HepG2 (cell line): Measurements from ENCODE around the gene CBLC. TPM values are rescaled to one million over a fixed set of nuclear protein-coding genes. Genes with fewer than 3 reads are reported as not detected.
A peak's percentile ranks its signal among the peaks of the same experiment; 100 is the strongest.

Source experiments
- CENPT ChIP-seq: sonication (generic); formaldehyde crosslinking; IDR thresholded peaks from 2 replicates; pipeline ENCODE4 v1.8.0; 2022; ENCODE audit warnings: low read depth, mild to moderate bottlenecking, moderate library complexity, missing genetic modification reagents
- CHD4 ChIP-seq: fragments of 200-600 bp; sonication (generic); IDR thresholded peaks from 2 replicates; pipeline ENCODE4 v1.7.0; 2017; ENCODE audit warnings: mild to moderate bottlenecking, low read length, borderline replicate concordance
- DR1 ChIP-seq: sonication (generic); formaldehyde crosslinking; IDR thresholded peaks from 2 replicates; pipeline ENCODE4 v1.8.0; 2021; ENCODE audit warnings: mild to moderate bottlenecking, missing genetic modification reagents, inconsistent platforms
- FOXK1 ChIP-seq: sonication (generic); formaldehyde crosslinking; IDR thresholded peaks from 2 replicates; pipeline ENCODE4 v1.4.0; 2020; ENCODE audit warnings: low read depth, missing genetic modification reagents, borderline replicate concordance
- HNF4A ChIP-seq: sonication (generic); formaldehyde crosslinking; IDR thresholded peaks from 2 replicates; pipeline ENCODE4 v1.4.0; 2020; ENCODE audit warnings: missing genetic modification reagents
- HNF4G ChIP-seq, 2 experiments: sonication (generic) in 1 of 2; formaldehyde crosslinking in 1 of 2; IDR thresholded peaks; 2 replicates each; pipeline versions ENCODE4 v1.4.0 to v1.6.1; 2011 to 2020; ENCODE audit warnings: borderline replicate concordance in 2 of 2, low read depth in 2 of 2, mild to moderate bottlenecking in 2 of 2, low read length in 1 of 2, missing genetic modification reagents in 1 of 2, moderate library complexity in 1 of 2
- KLF15 ChIP-seq: sonication (generic); formaldehyde crosslinking; IDR thresholded peaks from 2 replicates; pipeline ENCODE4 v1.8.1; 2023; ENCODE audit warnings: borderline replicate concordance, mild to moderate bottlenecking, inconsistent platforms, missing genetic modification reagents, mixed read lengths
- MTF2 ChIP-seq: sonication (generic); formaldehyde crosslinking; IDR thresholded peaks from 2 replicates; pipeline ENCODE4 v1.5.0; 2020; ENCODE audit warnings: missing genetic modification reagents, borderline replicate concordance
- NCOA2 ChIP-seq: sonication (generic); formaldehyde crosslinking; IDR thresholded peaks from 2 replicates; pipeline ENCODE4 v1.8.0; 2022; ENCODE audit warnings: inconsistent platforms
- PBX3 ChIP-seq: sonication (generic); formaldehyde crosslinking; IDR thresholded peaks from 2 replicates; pipeline ENCODE4 v1.8.1; 2023; ENCODE audit warnings: missing genetic modification reagents, inconsistent platforms, borderline replicate concordance
- PHF21A ChIP-seq: sonication (generic); formaldehyde crosslinking; IDR thresholded peaks from 2 replicates; pipeline ENCODE4 v1.5.0; 2020; ENCODE audit warnings: mild to moderate bottlenecking, missing genetic modification reagents
- SAP130 ChIP-seq: IDR thresholded peaks from 2 replicates; pipeline ENCODE4 v1.6.1; 2016; ENCODE audit warnings: low read depth
- SMAD1 ChIP-seq: sonication (generic); formaldehyde crosslinking; IDR thresholded peaks from 2 replicates; pipeline ENCODE4 v1.4.0; 2020; ENCODE audit warnings: missing genetic modification reagents, low read depth, mild to moderate bottlenecking, borderline replicate concordance
- ZEB1 ChIP-seq: IDR thresholded peaks from 2 replicates; pipeline ENCODE4 v1.6.1; 2012; ENCODE audit warnings: mild to moderate bottlenecking, low read depth, inconsistent platforms; ENCODE audit not compliant: insufficient replicate concordance
- ZNF142 ChIP-seq: sonication (generic); formaldehyde crosslinking; IDR thresholded peaks from 2 replicates; pipeline ENCODE4 v1.4.0; 2020; ENCODE audit warnings: missing genetic modification reagents
- ZNF24 ChIP-seq: fragments of 450-650 bp; IDR thresholded peaks from 2 replicates; pipeline ENCODE4 v1.6.1; 2017; ENCODE audit warnings: antibody characterized with exemption, mild to moderate bottlenecking
- ZNF484 ChIP-seq: sonication (generic); formaldehyde crosslinking; IDR thresholded peaks from 2 replicates; pipeline ENCODE4 v1.5.1; 2020; ENCODE audit warnings: mild to moderate bottlenecking, low read depth, missing genetic modification reagents, borderline replicate concordance
- ZNF550 ChIP-seq: sonication (generic); formaldehyde crosslinking; IDR thresholded peaks from 2 replicates; pipeline ENCODE4 v1.4.0; 2020; ENCODE audit warnings: mild to moderate bottlenecking, missing genetic modification reagents, borderline replicate concordance
- ZNF710 ChIP-seq: sonication (generic); formaldehyde crosslinking; IDR thresholded peaks from 2 replicates; pipeline ENCODE4 v1.5.0; 2020; ENCODE audit warnings: mild to moderate bottlenecking, missing genetic modification reagents, borderline replicate concordance
- polyA plus RNA-seq, 8 experiments: library from polyadenylated mRNA; depleted of rRNA in 3 of 8; stranded (reverse) in 7 of 8; unstranded in 1 of 8; fragments of >200 nt; fragmentation: Illumina TruSeq in 4 of 8; extraction: Trizol in 4 of 8; gene quantifications; 2 replicates each; pipeline versions ENCODE4 v1.2.1 to v1.2.3, GENCODE V29; 2011 to 2016; ENCODE audit warnings: low read depth in 4 of 8, missing spikeins in 1 of 8, mixed read lengths in 1 of 8; ENCODE audit not compliant: insufficient read depth in 1 of 8
- total RNA-seq, 5 experiments: library from RNA; depleted of rRNA; stranded (reverse); fragments of >200 nt; fragmentation: Illumina TruSeq; extraction: Trizol; gene quantifications; 2 replicates each; pipeline ENCODE4 v1.2.3, GENCODE V29; 2016; ENCODE audit warnings: low read depth in 1 of 5

Gene CBLC
- total and polyA plus RNA-seq, 2 of the 13 experiments (the other 11 are each of a cell fraction or from before 2014, with no cell fraction given): 1.8 to 2.6 TPM

GRCh38 chr19:44808463-44809371 is 31.0 kb downstream of the CBLC start, which contains the start of gene BCAM (continued):
- no peak for TF ChIP-seq ZNF142
- TF ChIP-seq SAP130 (CRISPR knock-in tag): peak; percentile 51; the same call in 1 of the 2 replicates
- no peak for TF ChIP-seq ZNF484 (CRISPR knock-in tag)
- no peak for TF ChIP-seq MTF2
- TF ChIP-seq CENPT (CRISPR knock-in tag): no peak
- TF ChIP-seq KLF15 (CRISPR knock-in tag): no peak
- no peak for TF ChIP-seq SMAD1 (CRISPR knock-in tag)
- peak; percentile 54; the same call in 1 of the 2 replicates for TF ChIP-seq PHF21A
- TF ChIP-seq NCOA2: no peak; the same call in 1 of the 2 replicates
- no peak for TF ChIP-seq PBX3
- no peak for TF ChIP-seq ZNF24
- no peak for TF ChIP-seq ZNF550 (CRISPR knock-in tag)
- TF ChIP-seq CHD4: no peak
- TF ChIP-seq HNF4G (IDR thresholded peaks at IDR 0.05; ENCODE audit: borderline replicate concordance, low read depth, low read length): no peak
- TF ChIP-seq HNF4G (CRISPR knock-in tag; IDR thresholded peaks at IDR 0.05; ENCODE audit: borderline replicate concordance, low read depth): no peak
- TF ChIP-seq HNF4A (CRISPR knock-in tag): peak; percentile 49
- TF ChIP-seq FOXK1: no peak
- TF ChIP-seq ZEB1: no peak
- no peak for TF ChIP-seq DR1 (CRISPR knock-in tag)
- TF ChIP-seq ZNF710 (CRISPR knock-in tag): peak; percentile 70; the same call in 1 of the 2 replicates
